CD4-positive, alpha-beta T cell treated with Interleukin-15 for 4 hours (primary cell): ENCODE results near the gene CPNE4.
A peak's percentile ranks its signal among the peaks of the same experiment; 100 is the strongest.
"Not testable (repeated sequence)": the region's sequence is repeated elsewhere in the genome, so short reads cannot be mapped to it uniquely, and the experiment has no call there.

Experiments used
- DNase-seq: peaks from one replicate; pipeline ENCODE4 v3.0.0-alpha.2; 2020; ENCODE audit warnings: low spot score

CPNE4 gene

GRCh38 chr3:132034486-132035464 is at the start of gene CPNE4:
Gene CPNE4, minus strand, starts transcription at chr3:132035014.
- peak; percentile 32 for DNase-seq

GRCh38 chr3:132083583-132084279 is 48.9 kb upstream of the CPNE4 start:
- no peak for DNase-seq

GRCh38 chr3:132083159-132083558 is 48.3 kb upstream of the CPNE4 start:
- DNase-seq: no peak

- DNase-seq: no peak
Observed at GRCh38 chr3:132079147-132079546, 44.3 kb upstream of the CPNE4 start.

GRCh38 chr3:132073771-132074170 is 39.0 kb upstream of the CPNE4 start:
- no peak for DNase-seq

- no peak for DNase-seq
Observed at GRCh38 chr3:132071043-132071442, 36.2 kb upstream of the CPNE4 start.

GRCh38 chr3:132064114-132064513 is 29.3 kb upstream of the CPNE4 start:
- no peak for DNase-seq

GRCh38 chr3:132062535-132062934 is 27.7 kb upstream of the CPNE4 start:
- no peak for DNase-seq

GRCh38 chr3:132055872-132056271 is 21.1 kb upstream of the CPNE4 start:
- no peak for DNase-seq

GRCh38 chr3:132047209-132047608 is 12.4 kb upstream of the CPNE4 start:
- no peak for DNase-seq

GRCh38 chr3:132044874-132045273 is 10.1 kb upstream of the CPNE4 start:
- DNase-seq: not testable (repeated sequence)

GRCh38 chr3:132042681-132043080 is 7.9 kb upstream of the CPNE4 start:
- DNase-seq: no peak

GRCh38 chr3:132038198-132038825 is 3.5 kb upstream of the CPNE4 start:
- DNase-seq: no peak

GRCh38 chr3:132037581-132037980 is 2.8 kb upstream of the CPNE4 start:
- no peak for DNase-seq

- DNase-seq: no peak
Observed at GRCh38 chr3:132037056-132037455, 2.2 kb upstream of the CPNE4 start.

GRCh38 chr3:132034097-132034485 is 723 bp downstream of the CPNE4 start:
- no peak for DNase-seq

- no peak for DNase-seq
Observed at GRCh38 chr3:132033471-132033870, 1.3 kb downstream of the CPNE4 start.

GRCh38 chr3:132032959-132033358 is 1.9 kb downstream of the CPNE4 start:
- no peak for DNase-seq

GRCh38 chr3:132029182-132029902 is 5.5 kb downstream of the CPNE4 start:
- peak; percentile 27 for DNase-seq

GRCh38 chr3:132022914-132023313 is 11.9 kb downstream of the CPNE4 start:
- DNase-seq: no peak

GRCh38 chr3:132020058-132020457 is 14.8 kb downstream of the CPNE4 start:
- DNase-seq: no peak

GRCh38 chr3:132017137-132017536 is 17.7 kb downstream of the CPNE4 start:
- DNase-seq: no peak
